SIG-M5 treated with dmso at 0.1 percent for 504 hours (cell line): ENCODE data around the gene ETV6.

Experiments used
- DNase-seq: peaks from one replicate; lab custom pipeline; 2025; ENCODE audit not compliant: unreplicated experiment; lab: John Stamatoyannopoulos, UW

Gene ETV6

DNA sequence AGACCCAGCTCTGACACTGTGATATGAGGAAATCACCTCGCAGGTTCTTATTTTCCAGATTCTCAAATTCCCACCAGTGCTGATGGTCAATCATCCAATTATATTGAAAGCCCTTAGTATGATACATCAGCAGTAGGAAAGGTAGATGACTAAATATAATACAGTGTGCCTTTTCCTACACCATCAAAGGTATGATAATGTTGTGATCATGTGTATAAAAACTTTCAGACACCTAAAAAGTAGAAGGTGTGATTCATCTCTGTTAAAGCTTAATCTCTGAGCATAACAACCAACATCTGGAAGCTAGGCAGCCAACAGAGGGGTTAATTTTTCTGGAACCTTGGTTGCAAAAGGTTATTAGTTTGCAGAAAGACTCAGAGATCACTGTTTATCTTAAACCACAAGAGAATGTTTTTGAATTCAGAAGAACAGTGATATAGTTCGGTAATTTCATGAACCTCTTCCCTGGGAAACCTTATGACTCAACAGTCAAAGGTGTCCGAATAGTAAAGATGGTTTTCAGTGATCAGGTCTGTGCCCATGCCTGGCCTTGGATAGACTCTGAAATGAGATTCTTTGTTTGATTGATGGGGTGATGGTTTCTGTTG is 122.5 kb downstream of the ETV6 start:
- no peak for DNase-seq

DNA sequence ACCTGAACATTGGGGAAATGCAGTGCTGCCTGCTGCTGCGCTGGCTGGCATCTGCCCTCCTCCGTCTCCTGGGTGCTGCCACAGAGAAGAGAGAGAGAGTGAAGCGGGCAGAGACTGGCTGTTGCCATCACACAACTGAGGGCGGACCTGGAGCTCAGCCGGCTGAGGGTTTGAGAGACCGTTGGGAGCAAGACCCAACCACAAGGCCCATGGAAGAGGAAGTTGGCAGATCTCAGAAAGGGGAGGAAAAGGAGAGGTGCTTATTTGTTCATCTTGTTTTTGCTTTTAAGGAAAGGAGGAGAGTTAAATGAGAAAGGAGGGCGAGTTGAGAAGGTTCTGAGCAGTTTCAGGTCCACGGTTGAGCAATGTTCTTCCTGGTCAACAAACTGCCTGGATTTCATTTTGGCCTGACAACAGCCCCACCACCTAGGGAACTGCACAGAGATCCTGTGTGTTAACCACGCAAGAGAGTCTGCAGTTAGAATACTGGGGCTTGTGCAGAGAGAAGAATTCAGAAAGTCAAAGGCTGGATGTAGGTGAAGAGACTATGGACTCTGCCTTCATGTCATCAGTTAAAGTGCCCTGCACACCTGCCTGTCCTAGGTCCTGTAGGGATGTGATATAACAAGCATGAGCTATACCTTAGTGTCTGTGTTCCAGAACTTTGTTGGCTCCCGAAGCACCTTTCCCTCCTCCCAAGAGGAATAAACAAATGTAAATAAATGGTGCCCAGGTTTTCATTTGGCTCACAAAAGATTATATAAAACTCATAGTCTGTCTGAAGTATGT is 124.6 kb downstream of the ETV6 start:
- DNase-seq, result peak; percentile 98

GRCh38 chr12:11774821-11775220 is 125.3 kb downstream of the ETV6 start:
- no peak for DNase-seq

DNA sequence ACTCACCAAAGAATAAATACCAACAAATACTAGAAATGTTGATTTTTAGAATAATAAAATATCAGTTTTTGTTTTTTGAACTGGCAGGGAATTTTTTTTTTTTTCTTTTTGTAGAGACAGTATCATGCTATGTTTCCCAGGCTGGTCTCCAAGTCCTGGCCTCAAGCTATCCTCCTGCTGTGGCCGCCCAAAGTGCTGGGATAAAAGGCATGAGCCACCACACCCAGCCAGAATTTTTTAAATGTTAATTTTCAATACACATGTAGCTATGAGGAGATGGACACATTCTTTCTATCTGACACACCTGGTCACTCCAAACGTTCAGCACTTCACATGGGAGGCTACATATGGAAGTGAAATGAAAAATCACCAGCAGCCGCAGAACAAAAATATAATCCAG is 126.8 kb downstream of the ETV6 start:
- DNase-seq, result no peak

DNA sequence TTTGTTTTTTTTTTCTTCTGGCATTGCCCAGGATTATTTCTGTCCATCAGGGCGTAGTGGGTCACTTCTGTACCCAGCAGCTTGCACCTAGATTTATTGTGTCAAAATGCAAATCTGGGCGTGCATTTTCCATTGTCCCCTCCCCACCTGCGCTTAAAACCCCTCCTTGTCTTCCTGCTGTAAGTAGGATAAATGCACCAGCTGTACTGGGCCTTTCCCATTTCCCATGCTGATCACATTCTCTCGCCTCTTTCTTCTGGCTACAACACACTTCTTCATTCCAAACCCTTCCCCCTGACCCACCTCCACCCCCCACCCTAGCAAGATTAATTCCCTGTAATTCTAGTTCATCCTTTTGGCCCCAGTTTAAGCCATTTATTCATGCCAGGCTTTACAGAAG is 128.0 kb downstream of the ETV6 start:
- no peak for DNase-seq

- no peak for DNase-seq
Observed at GRCh38 chr12:11777962-11778361, 128.5 kb downstream of the ETV6 start.

- DNase-seq, result no peak
Observed at GRCh38 chr12:11778713-11779685, 129.5 kb downstream of the ETV6 start.

GRCh38 chr12:11780521-11781101 is 131.1 kb downstream of the ETV6 start:
- DNase-seq, result no peak

DNA sequence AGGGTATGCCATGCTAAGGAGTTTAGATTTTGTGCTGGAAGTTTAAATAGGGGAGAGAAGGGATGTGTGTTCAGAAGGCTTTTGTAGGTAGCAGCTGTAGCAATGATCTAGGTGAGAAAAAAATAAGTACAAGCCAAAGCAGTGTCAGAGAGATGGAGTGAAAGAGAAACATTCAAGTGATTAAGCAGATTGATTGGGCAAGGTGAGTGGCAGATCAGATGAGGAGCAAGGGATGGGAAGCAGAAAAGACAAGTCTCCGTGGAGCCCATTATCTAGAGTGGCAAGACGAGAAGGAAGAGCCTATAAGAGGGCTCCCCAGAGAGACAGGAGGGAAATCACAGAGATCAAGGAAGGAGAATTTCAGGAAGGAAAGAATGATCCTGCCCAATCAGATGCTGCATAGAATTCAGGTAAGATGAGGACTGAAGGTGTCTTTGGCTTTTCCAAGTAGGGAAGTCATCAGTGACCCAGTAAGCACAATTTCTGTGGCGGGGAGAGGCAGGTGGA is 133.5 kb downstream of the ETV6 start:
- DNase-seq, result no peak

DNA sequence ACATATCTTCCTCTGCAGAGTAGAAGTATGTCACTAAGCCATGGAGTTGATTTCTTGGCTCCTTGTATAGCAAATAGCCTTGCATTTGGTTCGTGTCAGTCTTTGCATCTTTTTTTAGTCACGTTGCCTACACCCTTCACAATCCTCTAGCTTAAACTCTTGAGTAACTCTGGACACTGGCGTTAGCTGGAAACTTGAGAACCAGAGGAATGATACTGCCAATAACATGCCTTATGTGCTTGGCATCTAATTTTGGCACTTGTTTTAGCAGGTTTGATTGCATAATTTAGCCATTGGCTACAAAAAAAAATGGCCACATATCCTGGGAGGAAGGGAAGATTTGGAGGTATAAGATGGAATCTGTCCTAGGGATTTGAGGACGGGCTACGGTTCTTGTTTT is 136.2 kb downstream of the ETV6 start:
- DNase-seq, result peak; percentile 57

- peak; percentile 72 for DNase-seq
Observed at GRCh38 chr12:11786638-11787365, 137.3 kb downstream of the ETV6 start.

DNA sequence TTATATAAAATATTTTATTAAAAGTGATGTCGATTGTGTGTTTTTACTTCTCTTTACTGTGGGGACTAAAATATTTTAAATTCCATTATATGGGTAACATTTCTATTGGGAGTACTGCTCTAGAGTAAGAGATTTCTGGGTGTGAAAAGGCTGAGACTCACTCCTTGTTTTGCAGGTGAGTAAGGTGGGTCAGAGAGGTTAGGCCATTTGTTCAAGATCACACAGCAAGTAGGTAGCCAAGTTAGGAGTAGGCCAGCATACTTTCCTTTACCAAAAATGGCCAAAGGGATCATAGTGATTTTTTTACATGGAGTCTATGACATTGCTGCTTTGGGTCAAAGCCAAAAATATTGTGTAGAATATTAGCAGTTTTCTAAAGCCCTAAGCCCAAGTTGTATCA is 138.0 kb downstream of the ETV6 start:
- no peak for DNase-seq

- DNase-seq, result no peak
Observed at GRCh38 chr12:11787933-11788849, 138.7 kb downstream of the ETV6 start.

- no peak for DNase-seq
Observed at GRCh38 chr12:11793921-11794710, 144.6 kb downstream of the ETV6 start.

- DNase-seq, result no peak
Observed at GRCh38 chr12:11794751-11795150, 145.3 kb downstream of the ETV6 start.

GRCh38 chr12:11795192-11795912 is 145.9 kb downstream of the ETV6 start:
- no peak for DNase-seq

DNA sequence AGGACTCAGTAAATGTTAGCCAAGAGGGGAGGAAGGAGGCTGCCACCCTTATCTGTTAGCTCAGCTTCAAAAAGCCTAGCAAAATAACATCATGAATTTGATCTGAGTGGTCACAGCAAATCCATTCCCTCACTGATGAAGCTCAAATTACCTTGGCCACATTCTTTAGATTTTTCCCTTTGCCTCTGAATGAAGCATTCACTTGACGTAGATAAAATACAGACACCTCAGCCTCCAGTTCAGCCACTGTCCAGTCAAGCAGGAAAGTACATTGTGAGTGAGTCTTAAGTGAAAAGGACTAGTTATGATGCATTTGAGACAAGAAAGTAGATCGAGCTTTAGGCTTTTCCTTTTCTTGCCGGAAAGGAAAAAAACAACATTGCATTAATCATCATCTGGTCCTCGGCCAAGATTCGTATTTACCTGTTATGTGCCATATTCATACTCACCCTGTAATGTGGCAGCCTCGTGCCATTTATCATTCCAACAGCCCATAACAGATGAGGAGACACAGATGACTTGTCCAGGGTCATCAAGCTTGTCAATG is 146.5 kb downstream of the ETV6 start:
- DNase-seq, result no peak
